Panc1 (cell line): ENCODE data around the gene S100A12. TPM values are rescaled to one million over a fixed set of nuclear protein-coding genes. Genes with fewer than 3 reads are reported as not detected.

Experiments
- ATAC-seq: fragments of 200-7000 bp; cut with Tn5 transposase; 2 replicates; pipeline ENCODE4 v1.9.1; 2020; ENCODE audit warnings: mild to moderate bottlenecking, moderate library complexity
- BruUV-seq: library from RNA; stranded (reverse); fragments of 400-500 nt; replicated peaks from 2 replicates; lab custom pipeline; 2021; lab: Mats Ljungman, UMichigan
- CTCF ChIA-PET: fragments of 300-600 bp; sonication (Branson Sonifier 250); formaldehyde crosslinking; loops from one replicate; lab custom pipeline; 2022; ENCODE audit warnings: antibody characterized with exemption; lab: Charles Lee
- POLR2A ChIA-PET: fragments of 300-600 bp; sonication (Branson Sonifier 250); formaldehyde crosslinking; loops from one replicate; lab custom pipeline; 2022; ENCODE audit warnings: antibody characterized with exemption; lab: Charles Lee
- DNase-seq: peaks from one replicate; pipeline ENCODE4 v3.0.0-alpha.2; 2010; ENCODE audit warnings: low read depth, low spot score
- H3K27ac ChIP-seq: 2 replicates; pipeline ENCODE4 v1.5.1; 2011; ENCODE audit warnings: mild to moderate bottlenecking, low read length, inconsistent platforms
- H3K27me3 ChIP-seq: fragments of 200-500 bp; sonication (Bioruptor generic); 2 replicates; pipeline ENCODE4 v1.6.0; 2014; ENCODE audit warnings: low read length, inconsistent platforms; ENCODE audit not compliant: control insufficient read depth, insufficient read depth
- H3K36me3 ChIP-seq: fragments of 200-500 bp; sonication (Bioruptor generic); 2 replicates; pipeline ENCODE4 v1.5.1; 2014; ENCODE audit warnings: inconsistent platforms, mild to moderate bottlenecking, low read length, moderate library complexity; ENCODE audit not compliant: control insufficient read depth, insufficient read depth
- H3K4me1 ChIP-seq: 2 replicates; pipeline ENCODE4 v1.5.1; 2011; ENCODE audit warnings: inconsistent platforms, mild to moderate bottlenecking, low read length, moderate library complexity; ENCODE audit not compliant: control insufficient read depth, insufficient read depth
- H3K4me3 ChIP-seq, 2 experiments: 2 replicates each; pipeline ENCODE4 v1.5.1; 2011 to 2012; ENCODE audit warnings: low read depth in 2 of 2, low read length in 2 of 2, mild to moderate bottlenecking in 2 of 2, inconsistent platforms in 1 of 2, moderate library complexity in 1 of 2
- H3K9me3 ChIP-seq: fragments of 200-500 bp; sonication (Bioruptor generic); 2 replicates; pipeline ENCODE4 v1.5.1; 2014; ENCODE audit warnings: low read depth, mild to moderate bottlenecking, inconsistent platforms, low read length, moderate library complexity; ENCODE audit not compliant: control insufficient read depth, insufficient read depth
- CTCF ChIP-seq: fragments of 450-650 bp; IDR thresholded peaks from 2 replicates; pipeline ENCODE4 v1.5.1; 2017; ENCODE audit warnings: mild to moderate bottlenecking
- POLR2AphosphoS5 ChIP-seq: IDR thresholded peaks from 2 replicates; pipeline ENCODE4 v1.6.1; 2012; ENCODE audit warnings: mild to moderate bottlenecking, low read depth, low read length, moderate library complexity
- REST ChIP-seq, 2 experiments: IDR thresholded peaks; 2 replicates each; pipeline ENCODE4 v1.6.1; 2011 to 2012; ENCODE audit warnings: low read depth in 2 of 2, control low read depth in 1 of 2, low read length in 1 of 2, mild to moderate bottlenecking in 1 of 2, moderate library complexity in 1 of 2; ENCODE audit not compliant: insufficient read depth in 1 of 2
- SIN3A ChIP-seq: IDR thresholded peaks from 2 replicates; pipeline ENCODE4 v1.6.1; 2012; ENCODE audit warnings: low read depth, mild to moderate bottlenecking, low read length, moderate library complexity, borderline replicate concordance; ENCODE audit not compliant: insufficient read depth
- TCF7L2 ChIP-seq: IDR thresholded peaks from 2 replicates; pipeline ENCODE4 v1.6.1; 2011; ENCODE audit warnings: mild to moderate bottlenecking, low read depth, low read length, inconsistent platforms
- in situ Hi-C: cut with HindIII; loops from 2 replicates; pipeline ENCODE4 v1.10.0; 2016; ENCODE audit warnings: low sequenced_read_pairs, low pct_unique_long_range_greater_than_20kb
- intact Hi-C: fragments of 100-400 bp; cut with micrococcal nuclease; formaldehyde crosslinking; loops from one replicate; pipeline ENCODE4 v1.10.0; 2022; ENCODE audit not compliant: unreplicated experiment
- total RNA-seq: library from RNA; stranded (reverse); gene quantifications from one replicate; pipeline ENCODE4 v1.2.1, GENCODE V29; 2021; ENCODE audit not compliant: unreplicated experiment

S100A12 gene
- total RNA-seq, 1 experiment from 2014 or later, result not detected

- TF ChIP-seq TCF7L2 (no peak), SIN3A (no peak), REST (IDR thresholded peaks at IDR 0.05; ENCODE audit: insufficient read depth in 1 of 2, low read depth in 2 of 2, low read length in 1 of 2) (no peak), CTCF (no peak), POLR2AphosphoS5 (no peak)
- H3K4me3 ChIP-seq, result no peak overlapping the region
- no peak for DNase-seq
- in situ Hi-C loops (no loop called here), intact Hi-C loops (no loop called here)
- H3K27me3 ChIP-seq, result peaks cover 3% of the 10 kb centered on the region
- ChIA-PET POLR2A (no interaction called here), CTCF (no interaction called here)
- H3K4me1 ChIP-seq, result no peaks in the 10 kb centered on the region
- peaks cover 3% of the 10 kb centered on the region for H3K9me3 ChIP-seq
- no peak for ATAC-seq
- BruUV-seq, result no TSS peak
- H3K36me3 ChIP-seq, result no peaks in the 10 kb centered on the region
- no peak overlapping the region for H3K27ac ChIP-seq
These were observed 50.5 kb downstream of the S100A12 start for GRCh38 chr1:153324912-153325311.

Other genes with a start within 250 kb of the S100A12 start
- not detected for gene SPRR2G, start 224.7 kb downstream of the S100A12 start, total RNA-seq
- not detected for gene LELP1, start 172.2 kb downstream of the S100A12 start, total RNA-seq
- gene PRR9, start 158.0 kb downstream of the S100A12 start, total RNA-seq, result not detected
- not detected for gene LORICRIN, start 115.9 kb downstream of the S100A12 start, total RNA-seq
- not detected for gene PGLYRP3, start 62.7 kb downstream of the S100A12 start, total RNA-seq
- gene PGLYRP4, start 26.8 kb downstream of the S100A12 start, total RNA-seq, result not detected
- gene S100A9, start 17.8 kb downstream of the S100A12 start, total RNA-seq, result 0.44 TPM
- gene S100A8, start 15.5 kb upstream of the S100A12 start, total RNA-seq, result not detected
- gene S100A7A, start 40.9 kb upstream of the S100A12 start, total RNA-seq, result not detected
- not detected for gene S100A7, start 85.0 kb upstream of the S100A12 start, total RNA-seq
- gene S100A6, start 160.4 kb upstream of the S100A12 start, total RNA-seq, result 1,986 TPM
- 0.72 TPM for gene S100A5, start 165.3 kb upstream of the S100A12 start, total RNA-seq
- gene S100A4, start 170.2 kb upstream of the S100A12 start, total RNA-seq, result 773 TPM
- gene S100A3, start 173.6 kb upstream of the S100A12 start, total RNA-seq, result 12.0 TPM
- 6.2 TPM for gene S100A2, start 190.2 kb upstream of the S100A12 start, total RNA-seq
- gene S100A16, start 237.5 kb upstream of the S100A12 start, total RNA-seq, result 61.6 TPM
- gene S100A14, start 240.7 kb upstream of the S100A12 start, total RNA-seq, result 0.57 TPM